HG02840 (cell line): ENCODE results near the gene DAPK2.
"Not testable (repeated sequence)": the region's sequence is repeated elsewhere in the genome, so short reads cannot be mapped to it uniquely, and the experiment has no call there.

Source experiments
- ATAC-seq: cut with Tn5 transposase; IDR thresholded peaks from one replicate; pipeline ENCODE4 v1.9.1; 2021; ENCODE audit warnings: mild to moderate bottlenecking, moderate library complexity, moderate number of reproducible peaks; ENCODE audit not compliant: unreplicated experiment, low FRiP score

DAPK2 gene

DNA sequence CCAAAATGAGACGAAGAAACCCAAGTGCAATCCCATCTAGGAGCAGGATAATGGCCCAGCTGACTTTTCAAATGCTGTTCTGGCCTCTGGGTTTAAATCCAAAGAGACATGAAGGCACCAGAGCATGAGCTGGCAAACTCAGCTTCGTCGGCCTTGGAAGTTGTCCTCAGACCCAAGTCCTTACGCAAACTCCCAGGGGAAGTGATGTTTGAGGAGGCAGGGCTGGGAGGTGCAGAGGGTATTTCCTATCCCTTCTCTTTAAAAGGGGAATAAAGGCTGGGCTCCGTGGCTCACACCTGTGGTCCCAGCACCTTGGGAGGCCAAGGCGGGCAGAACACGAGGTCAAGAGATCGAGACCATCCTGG, 143.6 kb downstream of the DAPK2 start:
- no peak for ATAC-seq

DNA sequence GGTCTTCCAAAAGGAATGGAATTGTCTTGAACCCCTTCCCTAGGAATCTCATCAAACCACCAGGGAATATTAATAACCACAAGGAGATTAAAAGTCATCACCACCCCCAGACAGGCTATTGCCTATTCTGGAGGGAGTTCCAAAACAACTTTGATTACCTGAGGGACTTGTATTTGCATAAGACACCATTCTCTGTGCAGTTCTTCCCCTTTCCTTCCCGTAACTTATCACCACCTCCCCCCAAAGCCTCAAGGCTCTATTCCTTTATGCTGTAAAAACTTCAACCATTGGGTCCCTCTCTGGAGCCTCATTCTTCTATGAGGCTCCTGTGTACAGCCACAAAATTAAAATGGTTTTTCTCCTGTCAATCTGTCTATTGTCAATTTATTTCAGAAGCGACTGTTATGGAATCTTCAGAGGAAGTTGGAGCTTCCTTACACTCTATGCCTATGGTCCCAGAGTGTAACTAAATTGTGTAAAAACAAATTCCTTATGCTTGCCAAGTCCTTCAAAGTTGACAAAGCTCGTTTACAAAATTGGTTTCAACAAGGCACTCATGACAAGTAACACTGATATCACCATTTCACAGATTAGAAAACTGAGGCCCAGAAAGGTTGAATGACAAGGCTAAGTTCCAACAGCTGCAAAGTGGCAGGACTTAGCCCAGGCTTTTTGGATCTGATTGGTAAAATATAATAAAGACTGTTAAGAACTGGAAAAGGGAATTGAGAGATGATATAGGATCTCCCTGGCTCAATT, 144.2 kb downstream of the DAPK2 start:
- ATAC-seq: no peak

DNA sequence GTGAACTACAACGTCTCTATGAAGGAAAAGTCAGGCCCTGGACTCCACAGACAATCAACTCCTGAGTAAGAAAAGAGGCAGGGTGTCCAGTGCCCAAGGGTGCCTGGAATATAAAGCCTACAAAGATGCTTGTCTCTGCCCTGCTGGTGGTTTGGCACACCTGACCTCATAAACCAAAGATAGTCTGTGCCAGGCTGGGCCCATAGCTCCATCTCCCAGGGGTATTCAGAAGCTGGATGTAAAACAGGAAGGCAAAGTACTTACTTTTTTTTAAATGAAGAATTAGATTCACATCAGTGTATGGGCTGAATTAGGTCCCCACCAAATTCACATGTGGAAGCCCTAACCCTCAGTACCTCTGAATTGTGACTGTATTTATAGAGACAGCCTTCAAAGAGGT, 146.0 kb downstream of the DAPK2 start:
- ATAC-seq: no peak

DNA sequence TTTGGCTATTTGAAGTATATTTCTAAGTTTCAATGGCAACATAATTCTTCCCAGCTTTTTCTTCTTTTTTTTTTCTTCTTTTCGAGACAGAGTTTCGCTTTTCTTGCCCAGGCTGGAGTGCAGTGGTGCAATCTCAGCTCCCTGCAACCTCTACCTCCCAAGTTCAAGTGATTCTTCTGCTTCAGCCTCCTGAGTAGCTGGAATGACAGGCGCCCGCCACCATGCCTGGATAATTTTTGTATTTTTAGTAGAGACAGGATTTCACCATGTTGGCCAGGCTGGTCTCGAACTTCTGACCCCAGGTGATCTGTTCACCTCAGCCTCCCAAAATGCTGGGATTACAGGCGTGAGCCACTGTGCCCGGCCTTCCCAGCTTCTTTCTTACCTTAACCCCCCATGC, 146.7 kb downstream of the DAPK2 start:
- ATAC-seq: not testable (repeated sequence)

DNA sequence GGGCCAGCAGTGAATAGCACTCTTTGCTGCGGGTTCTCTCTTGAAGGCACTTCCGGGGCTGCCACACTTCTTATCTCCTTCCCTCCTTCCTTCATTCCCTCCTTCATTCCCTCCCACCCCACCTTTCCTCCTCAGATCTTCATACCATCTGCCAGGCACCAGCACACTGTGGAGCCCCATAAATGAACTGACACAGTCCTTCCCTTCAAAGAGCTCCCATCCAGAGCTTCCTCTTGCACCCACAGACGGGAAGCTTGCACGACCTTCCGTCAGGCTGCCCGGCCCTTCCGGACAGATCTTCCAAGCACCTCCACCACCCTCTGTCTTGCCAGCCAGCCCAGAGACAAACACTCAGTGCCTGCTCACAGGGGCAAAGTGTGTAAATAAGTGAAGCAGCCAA, 147.1 kb downstream of the DAPK2 start:
- no peak for ATAC-seq

DNA sequence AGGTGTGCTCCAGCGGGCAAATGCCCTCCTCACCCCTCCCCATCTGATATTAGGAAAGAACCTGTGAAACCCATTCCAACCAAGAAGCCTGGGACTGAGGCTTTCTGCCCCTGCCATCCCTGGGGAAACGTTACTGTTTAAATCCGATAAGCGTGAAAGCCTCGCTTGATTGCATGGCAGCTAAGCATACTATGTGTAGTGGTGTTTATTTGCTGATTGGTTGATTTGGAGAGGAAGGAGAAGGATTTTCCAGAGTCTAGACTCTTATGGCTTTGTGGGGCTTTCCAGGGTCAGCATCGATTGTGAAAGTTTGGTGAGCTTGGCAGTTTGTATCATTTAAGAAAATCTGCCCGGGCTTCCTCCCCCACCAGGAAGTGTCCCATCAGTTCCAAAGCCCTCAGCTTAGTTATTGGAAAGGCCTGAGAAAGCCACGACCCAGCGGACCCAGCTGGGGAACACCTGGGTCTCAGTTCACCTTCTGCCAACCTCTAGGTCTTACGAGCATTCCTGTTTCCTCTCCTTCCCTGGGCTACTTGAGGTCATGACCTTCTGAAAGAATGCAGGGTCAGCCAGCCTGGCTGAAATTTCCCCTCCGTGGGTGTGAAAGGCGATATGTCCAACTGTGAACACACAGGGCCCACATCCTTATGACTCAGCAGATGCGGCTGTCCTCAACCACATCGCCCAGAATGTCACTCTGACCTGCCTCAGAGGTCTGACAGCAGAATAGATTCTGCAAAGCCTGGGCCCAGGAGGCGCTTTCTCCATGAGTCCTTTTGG, 149.8 kb downstream of the DAPK2 start:
- peak; percentile 57 for ATAC-seq

DNA sequence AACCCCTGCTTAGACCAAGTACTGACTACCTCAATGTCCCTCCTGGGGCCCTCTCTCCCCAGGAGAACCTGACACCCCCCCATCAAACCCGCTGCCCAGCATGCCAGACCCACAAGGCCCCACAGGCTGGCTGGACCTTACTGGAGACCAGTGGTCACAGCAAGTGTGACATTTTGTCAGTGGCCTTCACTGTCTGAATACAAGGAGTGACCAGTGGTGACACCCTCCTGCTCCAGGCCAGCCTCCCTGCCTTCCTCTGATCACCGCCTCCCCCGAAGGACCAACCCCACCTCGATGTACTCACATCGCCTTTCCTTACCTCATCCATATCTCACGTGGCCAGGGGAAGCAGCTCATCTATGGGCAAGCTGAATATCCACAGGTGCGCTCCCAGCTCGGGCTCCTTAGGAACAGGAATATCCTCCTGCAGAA, 150.5 kb downstream of the DAPK2 start:
- ATAC-seq: no peak

DNA sequence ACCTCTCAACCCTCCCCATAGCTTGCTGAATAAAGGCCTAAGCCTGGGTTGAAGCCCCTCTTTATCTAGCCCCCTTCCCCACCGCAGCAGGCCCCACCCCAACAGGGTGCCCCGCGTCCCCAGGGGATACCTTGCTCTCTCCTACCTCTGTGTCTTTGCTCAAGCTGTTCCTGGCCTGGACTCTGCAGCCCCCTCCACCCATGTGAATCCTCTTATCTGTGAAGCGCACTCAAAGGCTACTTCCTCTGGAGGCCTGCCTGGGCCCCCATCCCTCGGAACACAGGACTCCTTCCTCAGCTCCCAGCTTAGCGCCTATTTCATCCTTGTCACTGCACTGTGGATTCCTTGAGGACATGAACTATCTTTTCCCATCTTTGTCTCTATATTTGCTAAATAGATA, 151.1 kb downstream of the DAPK2 start:
- no peak for ATAC-seq

DNA sequence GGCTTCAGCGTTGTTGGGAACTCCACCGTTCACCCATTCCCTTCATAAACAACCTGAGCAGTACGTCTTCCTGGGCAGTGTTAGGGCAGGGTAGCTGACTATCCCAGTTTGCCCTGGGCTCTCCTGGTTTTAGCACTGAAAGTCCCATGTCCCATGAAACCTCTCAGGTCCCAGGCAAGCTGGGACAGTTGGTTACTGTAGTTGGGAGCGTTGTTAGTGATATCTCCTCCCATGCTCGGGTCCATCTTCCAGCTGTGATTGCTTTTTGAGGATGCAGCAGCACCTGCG, 151.7 kb downstream of the DAPK2 start:
- no peak for ATAC-seq

DNA sequence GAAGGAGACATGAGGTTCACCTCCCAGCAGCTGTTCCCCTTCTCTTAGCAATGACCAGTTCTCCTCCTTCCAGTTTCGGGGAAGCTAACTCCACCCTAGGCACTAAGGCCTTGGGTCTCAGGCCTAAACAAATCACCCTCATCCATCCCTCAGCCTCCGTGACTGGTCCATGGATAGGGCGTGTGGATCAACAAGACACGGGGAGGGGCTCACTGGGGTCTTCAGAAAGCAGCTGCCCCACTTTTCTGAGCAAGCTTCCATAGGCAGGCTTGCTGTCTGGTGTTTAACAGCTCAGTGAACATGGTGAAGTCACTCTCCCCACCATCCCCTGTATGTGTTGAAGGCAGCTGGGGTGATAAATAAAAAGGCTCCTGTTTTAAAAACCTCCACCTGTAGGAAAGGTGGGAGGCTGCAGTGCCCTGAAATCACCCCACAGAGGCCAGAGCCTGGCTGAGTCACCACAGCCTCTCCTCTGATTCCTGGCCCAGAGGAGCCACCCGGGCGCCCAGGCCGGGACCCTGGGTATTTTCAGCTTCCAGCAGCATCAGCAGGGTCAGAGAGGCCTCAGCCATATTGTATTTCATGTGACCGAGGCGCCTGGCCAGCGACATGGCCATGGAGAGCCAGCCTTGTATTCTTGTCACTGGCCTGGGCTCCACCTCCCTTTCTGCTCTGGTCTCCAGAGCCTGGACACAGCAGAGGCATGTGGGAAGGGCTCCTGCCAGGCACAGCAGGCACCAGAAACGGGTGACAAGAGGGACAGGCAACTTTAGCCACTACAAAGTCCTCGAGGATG, 152.2 kb downstream of the DAPK2 start:
- ATAC-seq: no peak

DNA sequence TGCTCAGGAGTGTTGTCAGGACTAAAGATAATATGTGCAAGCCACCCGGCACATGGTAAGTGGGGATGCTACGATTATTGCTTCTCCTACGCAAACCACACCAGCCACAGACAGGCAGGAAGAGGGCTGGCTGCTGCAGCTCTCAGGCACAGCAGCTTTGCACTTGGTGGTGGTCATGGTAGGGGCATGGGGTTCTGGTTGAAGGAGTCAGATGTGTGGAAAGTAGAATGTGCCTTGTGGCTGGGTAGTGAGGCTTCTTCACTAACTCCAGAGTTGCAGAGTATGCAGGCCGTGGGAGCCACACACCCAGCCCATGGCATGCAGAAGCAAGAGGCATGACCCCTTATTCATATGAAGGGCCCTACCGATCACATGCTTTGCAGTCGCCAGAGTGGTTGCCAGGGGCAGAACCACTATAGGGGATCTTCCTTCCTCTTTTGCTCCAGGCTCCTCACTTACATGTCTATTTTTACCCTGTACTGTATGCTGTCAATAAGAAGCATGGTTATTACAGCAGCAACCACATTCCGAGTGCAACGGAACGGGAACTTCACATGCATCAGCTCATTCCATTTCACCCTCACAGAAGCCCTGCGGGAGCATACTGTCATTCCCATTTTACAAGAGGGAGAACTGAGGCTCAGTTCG, 153.4 kb downstream of the DAPK2 start:
- ATAC-seq: no peak

DNA sequence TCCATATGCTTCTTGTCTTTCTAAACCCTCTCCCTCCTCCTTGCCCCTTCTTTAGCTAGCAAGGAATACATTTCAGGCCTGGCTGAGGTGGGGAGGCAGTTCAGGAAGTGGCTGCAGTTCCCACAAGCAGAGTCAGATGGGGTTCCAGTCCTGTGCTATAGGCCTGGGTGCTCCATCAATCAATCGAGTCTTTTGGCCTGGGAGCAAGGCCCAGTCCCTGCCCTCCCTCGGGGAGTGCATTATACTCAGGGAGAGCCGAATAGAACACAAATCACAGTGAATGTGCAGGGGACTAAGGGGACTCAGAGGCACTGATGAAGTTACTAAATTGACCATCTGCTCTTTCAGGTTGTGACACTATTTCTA, 154.5 kb downstream of the DAPK2 start:
- no peak for ATAC-seq

DNA sequence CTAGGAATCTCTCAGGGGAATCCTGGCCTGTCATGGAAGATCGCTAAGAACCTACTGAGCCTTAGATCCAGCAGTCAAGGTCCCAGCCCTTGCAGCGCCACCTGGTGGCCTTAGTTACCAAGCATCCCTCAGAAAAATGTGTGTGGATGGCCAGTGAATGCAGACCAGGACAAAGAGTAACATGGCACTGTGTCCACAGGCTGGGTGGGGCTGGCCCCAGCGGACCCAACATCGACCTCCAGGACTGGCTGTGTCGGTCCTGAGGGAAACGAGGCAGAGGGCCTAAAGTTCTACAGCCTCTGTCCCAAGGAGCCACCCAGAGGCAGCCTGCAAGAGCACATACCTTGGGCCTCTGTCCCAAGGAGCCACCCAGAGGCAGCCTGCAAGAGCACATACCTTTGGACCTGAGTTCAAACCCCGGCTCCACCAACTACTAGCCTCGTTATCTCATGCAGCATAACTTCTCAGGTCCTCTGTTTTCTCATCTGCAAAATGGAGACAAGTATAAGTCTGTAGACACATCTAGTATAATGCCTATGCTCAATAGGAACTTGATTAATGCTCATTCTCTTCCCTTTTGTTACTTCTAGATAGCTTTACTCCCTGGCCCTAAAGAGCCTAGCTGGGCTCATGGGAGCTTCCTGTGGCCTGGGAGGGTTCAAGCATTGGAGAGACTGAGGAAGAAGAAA, 155.1 kb downstream of the DAPK2 start:
- no peak for ATAC-seq

DNA sequence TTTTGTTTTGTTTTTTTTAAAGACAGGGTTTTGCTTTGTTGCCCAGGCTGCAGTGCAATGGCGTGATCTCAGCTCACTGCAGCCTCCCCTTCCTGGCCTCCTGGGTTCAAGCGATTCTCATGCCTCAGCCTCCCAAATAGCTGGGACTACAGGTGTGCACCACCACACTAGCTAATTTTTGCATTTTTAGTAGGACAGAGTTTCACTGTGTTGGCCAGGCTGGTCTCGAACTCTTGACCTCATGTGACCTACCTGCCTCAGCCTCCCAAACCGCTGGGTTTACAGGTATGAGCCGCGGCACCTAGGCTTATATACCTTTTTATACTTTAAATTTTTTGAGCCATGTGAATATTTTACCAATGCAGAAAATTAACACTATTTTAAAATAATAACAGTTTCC, 155.7 kb downstream of the DAPK2 start:
- ATAC-seq: no peak

DNA sequence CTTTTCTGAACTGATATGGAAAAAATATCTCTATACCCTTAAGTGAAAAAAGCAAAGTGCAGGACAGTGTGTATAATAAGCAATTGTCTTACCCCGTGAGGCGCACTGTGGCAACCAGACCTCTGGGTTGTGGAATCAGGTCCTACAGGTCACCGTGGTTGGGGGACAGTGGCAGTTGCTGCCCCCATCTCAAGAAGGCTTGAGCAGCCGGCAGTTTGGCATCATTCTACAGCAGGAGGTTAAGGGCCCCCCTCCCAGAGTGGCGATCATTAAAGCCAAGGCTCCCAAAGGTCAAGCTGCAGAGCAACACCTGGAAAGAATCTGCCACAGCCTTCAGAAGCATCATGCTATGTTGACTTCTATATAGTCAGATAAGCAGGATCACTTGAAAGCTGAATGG, 156.5 kb downstream of the DAPK2 start:
- no peak for ATAC-seq

DNA sequence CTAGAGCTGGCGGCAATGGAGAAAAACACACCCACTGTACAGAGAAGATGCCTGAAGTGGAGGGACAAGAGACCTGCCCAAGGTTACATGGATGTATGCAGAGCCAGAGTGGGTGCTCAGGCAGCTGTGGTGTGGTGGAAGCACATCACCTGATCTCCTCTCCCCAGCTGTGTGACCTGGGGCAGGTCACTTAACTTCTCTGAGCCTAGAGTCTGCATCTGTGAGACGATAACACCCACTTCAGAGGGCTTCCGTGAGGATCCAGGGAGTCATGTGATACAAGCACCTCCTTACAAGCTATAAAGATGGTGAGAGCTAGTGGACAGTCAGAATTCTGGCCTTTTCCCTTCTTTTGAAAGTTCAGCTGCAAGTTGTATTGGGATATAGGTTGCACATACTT, 157.5 kb downstream of the DAPK2 start:
- no peak for ATAC-seq

DNA sequence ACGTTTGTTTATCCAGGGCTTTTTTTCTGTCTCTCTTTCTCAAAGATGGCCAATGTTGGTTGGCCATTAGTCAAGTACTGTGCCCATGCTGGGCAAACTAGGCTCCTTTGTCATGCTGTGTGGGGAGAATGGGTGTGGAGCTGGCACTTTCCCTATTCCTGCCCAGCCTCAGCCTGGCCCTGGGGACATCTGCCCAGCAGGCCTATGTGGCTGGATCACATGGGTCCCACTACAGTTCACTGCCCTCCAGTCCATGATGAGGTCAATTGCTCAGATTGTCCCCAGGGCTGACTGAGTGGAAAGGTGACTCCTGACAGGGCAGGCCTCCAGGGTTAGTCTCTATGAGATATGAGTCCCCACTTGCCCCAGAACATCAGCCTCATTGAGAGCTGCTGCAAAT, 158.1 kb downstream of the DAPK2 start:
- ATAC-seq: no peak

DNA sequence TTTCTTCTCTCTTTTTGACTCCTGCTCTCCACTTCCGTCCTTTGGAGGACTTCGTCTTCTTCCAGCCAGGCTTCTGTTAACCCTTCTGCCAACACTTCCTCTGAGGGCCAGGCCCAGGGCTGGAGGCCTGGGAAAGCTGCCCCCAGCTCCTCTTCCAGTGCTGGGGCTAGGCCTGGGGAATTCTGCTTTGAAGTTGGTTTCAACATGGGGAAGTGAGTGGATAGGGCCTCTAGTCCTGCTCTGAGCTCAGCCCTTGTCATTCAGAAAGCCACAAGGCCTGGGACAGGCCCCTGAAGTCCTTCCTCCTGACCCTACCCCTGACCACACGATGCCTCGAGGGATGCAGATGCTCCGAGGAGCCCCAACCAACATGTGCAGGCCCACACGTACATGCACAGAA, 158.7 kb downstream of the DAPK2 start:
- no peak for ATAC-seq

DNA sequence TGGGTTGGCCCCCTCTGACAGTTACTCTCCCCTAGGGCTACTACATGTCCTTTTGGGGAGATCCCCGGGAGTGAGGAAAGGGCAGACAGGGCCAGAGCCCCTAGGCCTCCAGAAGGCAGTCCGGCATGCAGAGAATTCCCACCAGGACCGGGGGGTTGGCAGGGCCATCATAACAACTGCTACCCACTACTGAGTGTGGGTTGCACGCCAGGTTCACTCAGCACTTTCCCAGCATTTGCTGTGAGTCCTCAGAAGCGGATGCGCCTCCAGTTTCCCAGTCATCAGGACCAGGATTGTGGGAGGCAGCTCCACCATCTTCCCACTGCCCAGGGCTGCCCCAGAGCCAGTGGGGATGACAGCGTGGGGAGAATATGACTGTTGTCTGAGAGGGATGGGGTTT, 161.3 kb downstream of the DAPK2 start:
- no peak for ATAC-seq

DNA sequence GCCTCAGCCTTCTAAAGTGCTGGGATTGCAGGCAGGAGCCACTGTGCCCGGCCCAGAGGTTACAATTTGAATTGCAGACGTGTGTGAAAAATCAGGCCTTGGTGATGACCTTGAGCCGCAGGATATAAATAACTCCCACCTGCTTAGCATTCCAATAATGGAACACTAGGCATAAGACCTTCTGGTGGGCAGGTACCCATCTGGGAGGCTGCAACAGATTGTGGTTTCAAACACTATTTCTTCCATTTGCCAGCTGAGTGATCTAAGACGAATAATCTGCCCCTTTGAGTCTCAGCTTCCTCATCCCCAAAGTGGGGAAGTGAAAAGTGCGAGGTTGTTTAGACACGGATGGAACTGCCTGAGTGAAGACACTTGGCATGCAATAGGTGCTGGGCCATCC, 164.9 kb downstream of the DAPK2 start:
- no peak for ATAC-seq

DNA sequence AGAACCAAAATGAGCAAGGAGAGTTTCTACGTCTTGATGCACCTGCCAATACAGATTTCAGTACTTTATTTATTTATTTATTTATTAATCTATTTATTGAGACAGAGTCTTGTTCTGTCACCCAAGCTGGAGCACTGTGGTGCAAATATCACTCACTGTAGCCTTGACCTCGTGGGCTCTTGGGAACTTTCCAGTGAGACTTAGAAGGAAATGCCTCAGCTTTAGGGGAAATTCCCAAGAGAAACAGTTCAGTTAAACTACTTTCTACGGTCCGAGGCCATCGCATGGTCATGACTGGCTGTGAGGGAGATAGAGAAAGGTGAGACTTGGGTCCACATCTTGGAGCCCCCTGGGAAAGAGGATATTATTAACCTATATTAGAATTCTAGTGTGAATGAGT, 165.5 kb downstream of the DAPK2 start:
- no peak for ATAC-seq
